Spleen (tissue), 7 donors: ENCODE measurements around the gene IGSF21.

Experiments
- CTCF ChIP-seq, 11 experiments: fragments of 200-600 bp in 7 of 11; fragments of 450-650 bp in 4 of 11; sonication (generic) in 4 of 11; IDR thresholded peaks in 8 of 11; conservative IDR thresholded peaks in 3 of 11; 1 replicate in 7 of 11; 2 replicates in 4 of 11; pipeline versions ENCODE4 v1.4.0 to v1.8.0; 2016 to 2021; ENCODE audit warnings: antibody characterized with exemption in 11 of 11, inconsistent platforms in 4 of 11, mild to moderate bottlenecking in 1 of 11
- POLR2A ChIP-seq, 3 donors: fragments of 450-650 bp; IDR thresholded peaks; one replicate each; pipeline ENCODE4 v1.5.1; 2017; ENCODE audit warnings: antibody characterized with exemption in 3 of 3, mild to moderate bottlenecking in 1 of 3
- POLR2AphosphoS5 ChIP-seq, 3 donors: sonication (generic); formaldehyde crosslinking; IDR thresholded peaks; one replicate each; pipeline ENCODE4 v1.5.1; 2017; ENCODE audit warnings: antibody characterized with exemption in 3 of 3
- donor health status: DM: no; HTN: no; CAD: no; lungs with moderate emphysema.
- donor health status: DM: no; HTN: no; CAD: no.
- donor health status: DM: no; HTN: no; CAD: no.

GRCh38 chr1:18114726-18115410, 7.3 kb downstream of the IGSF21 start:
- TF ChIP-seq POLR2AphosphoS5 (IDR thresholded peaks at IDR 0.05) = no peak
- no peak for TF ChIP-seq CTCF (IDR thresholded peaks at IDR 0.05 in 8 of 11, conservative IDR thresholded peaks at IDR 0.05 in 3 of 11)
- TF ChIP-seq POLR2A (IDR thresholded peaks at IDR 0.05) = no peak
